Measurements from ENCODE around the gene TLE4.

TLE4 gene

DNA sequence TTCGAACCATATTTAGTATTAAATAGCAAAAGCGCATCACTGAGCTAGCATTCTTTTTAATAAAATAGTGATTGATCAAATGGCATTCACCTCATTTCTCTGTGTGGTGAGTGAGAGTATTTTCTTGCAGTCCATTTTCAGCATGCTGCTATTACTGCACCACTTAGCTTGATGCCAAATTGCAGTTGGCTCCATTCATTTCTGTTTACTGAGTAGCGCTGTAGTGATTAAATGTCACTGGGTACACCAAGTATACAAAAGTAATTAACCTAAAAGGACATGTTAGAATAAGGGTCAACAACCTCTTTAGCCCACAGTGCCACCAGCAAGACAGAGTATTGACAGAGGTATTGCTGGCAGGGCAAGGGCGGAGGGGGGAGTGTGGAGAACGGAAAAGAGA is 122.0 kb downstream of the TLE4 start:
- no peak for DNase-seq

- DNase-seq: no peak
These were observed 122.4 kb downstream of the TLE4 start for GRCh38 chr9:79694208-79694607.

DNA sequence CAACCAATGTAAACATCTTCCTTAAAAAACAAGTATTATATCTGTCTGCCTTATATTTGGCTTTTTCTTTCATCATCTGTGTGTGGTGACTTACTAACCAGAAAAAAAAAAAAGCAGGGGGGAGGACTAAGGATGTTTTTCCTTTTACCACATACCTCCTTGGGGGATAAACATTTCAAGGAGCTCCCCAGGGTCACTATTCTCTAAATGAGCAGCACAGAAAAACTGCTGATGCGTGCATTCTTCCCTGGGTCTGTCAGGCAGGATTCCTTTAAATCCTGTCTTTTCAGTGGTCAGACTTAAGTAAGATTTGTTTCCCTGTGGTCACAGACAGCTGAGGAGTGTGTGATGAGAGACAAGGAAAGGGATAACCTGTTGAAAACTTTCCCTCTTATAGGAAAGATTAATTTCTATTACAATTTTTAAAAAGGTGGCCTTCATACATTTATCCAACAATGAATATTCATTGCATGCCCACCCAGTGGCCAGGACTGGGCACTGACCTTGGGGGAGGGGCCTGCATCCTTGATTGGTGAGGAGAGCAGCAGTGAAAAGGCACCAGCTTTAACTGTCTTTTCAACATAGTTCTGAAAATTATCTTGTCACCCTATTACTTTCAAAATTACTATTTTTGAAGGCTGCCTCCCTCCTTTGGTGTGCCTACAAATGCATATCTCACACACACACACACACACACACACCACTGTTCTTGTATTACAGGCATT is 123.1 kb downstream of the TLE4 start:
- no peak for DNase-seq

DNA sequence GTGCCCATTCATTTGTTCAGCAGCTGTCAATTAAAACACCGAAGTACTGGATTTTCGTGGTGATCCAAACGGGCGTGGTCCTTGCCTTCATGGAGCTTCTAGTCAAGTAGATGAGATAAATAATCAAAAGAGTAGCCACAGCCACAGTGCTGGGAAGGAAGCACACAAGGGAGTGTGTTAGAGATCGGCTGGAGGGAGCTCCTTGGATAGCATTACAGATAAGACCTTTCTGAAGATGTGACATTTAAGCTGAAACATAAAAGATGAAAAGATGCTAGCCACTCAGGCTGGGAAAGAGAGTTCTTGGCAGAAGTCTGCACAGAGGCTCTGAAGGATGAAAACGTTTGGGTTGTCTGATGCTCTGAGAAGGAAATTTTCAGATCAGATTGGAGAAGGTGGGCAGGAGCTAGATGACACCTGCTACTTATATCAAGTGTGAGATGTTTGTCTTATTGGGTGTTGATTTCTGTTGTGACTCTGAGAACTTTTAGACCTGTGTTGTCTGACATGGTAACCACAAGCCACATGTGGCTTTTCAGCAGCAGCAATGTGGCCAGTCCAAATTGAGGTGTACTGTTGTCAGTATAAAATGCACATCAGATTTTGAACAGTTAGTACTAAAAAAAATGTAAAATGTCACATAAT is 123.9 kb downstream of the TLE4 start:
- no peak for DNase-seq

- DNase-seq: peak; percentile 18 to 72 (median 65)
These were observed 127.2 kb downstream of the TLE4 start for GRCh38 chr9:79698967-79699366.

GRCh38 chr9:79699479-79699878 is 127.7 kb downstream of the TLE4 start:
- DNase-seq: no peak

- DNase-seq: no peak
These were observed 129.0 kb downstream of the TLE4 start for GRCh38 chr9:79700607-79701360.

DNA sequence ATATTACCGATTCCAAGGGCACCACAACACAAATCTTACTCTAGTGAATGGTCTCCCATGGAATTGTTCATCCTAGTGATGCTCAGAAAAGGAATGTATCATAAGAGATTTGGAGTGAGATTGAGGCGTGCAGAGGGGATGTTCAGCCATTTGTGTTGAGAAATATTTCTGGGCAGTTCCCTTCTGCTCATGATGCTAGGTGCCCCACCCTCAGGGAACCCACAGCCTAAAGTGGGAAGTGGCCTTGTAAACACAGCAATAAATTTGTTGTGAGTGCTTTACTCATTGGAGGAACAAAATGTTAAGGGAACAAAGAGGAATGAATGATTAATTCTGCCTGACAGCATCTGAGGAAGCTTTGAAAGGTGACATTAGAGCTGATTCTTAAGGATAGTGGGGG is 129.9 kb downstream of the TLE4 start:
- peak; percentile 85 to 94 (median 93) for DNase-seq

GRCh38 chr9:79705704-79706103 is 133.9 kb downstream of the TLE4 start:
- DNase-seq: no peak

GRCh38 chr9:79706512-79706911 is 134.7 kb downstream of the TLE4 start:
- DNase-seq: no peak

GRCh38 chr9:79707589-79707988 is 135.8 kb downstream of the TLE4 start:
- DNase-seq: no peak

DNA sequence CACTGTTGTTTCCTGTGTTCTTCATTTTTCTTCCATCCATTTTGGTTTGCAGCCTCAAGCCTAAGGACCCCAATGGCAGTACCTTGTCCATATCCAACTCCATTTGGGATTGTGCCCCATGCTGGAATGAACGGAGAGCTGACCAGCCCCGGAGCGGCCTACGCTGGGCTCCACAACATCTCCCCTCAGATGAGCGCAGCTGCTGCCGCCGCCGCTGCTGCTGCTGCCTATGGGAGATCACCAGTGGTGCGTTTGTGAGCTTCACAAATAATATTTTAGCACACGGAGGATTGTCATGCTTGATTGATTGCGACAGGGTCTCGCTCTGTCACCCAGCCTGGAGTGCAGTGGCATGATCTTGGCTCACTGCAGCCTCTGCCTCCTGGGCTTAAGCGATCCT is 136.8 kb downstream of the TLE4 start:
- DNase-seq: no peak

DNA sequence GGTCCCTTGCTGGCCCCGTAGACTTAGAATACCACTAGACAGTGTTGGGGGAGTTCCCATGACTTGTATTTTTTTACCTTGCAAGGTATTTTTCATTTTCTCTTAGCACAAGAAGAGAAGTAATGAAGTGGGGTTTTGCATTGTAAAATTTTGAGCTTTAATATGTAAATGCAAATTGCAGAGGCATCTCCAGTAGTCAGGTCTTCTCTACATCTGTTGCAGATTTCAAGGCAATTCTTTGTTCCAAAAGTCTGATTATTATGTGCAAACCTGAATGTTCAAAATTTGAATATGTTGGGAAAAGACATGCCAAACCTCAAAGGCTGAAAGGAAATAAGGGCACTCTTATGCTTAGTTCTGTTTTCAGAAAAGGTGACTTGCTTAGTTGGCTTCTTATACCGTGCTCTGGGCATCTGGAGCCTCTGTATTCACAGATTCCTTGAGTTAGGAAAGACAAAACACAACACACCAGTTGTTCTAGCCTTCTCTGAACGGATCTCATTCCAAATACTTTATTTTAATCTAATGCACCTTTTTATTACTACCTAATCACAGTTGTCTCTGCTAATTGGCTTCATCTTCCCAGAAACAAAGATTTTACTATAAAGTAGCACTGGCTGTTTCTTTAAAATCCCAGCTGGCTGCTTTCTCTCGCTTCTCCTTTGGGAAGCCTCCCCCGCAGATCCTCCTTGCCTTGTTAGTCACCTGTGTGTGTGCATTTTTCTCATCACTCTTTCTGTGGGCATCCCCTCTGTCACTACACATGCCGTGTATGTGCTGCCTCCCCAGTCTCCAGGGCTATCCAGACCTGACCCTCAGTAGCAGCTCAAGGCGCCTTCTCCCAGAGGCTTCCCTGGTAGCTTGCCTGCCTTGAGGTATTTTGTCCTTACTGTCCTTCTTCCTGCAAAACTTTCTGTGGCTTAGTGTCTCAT is 138.2 kb downstream of the TLE4 start:
- no peak for DNase-seq

GRCh38 chr9:79711874-79712273 is 140.1 kb downstream of the TLE4 start:
- DNase-seq: no peak

- DNase-seq: no peak
These were observed 147.3 kb downstream of the TLE4 start for GRCh38 chr9:79719021-79719420.

GRCh38 chr9:79719989-79720388 is 148.2 kb downstream of the TLE4 start:
- no peak for DNase-seq

DNA sequence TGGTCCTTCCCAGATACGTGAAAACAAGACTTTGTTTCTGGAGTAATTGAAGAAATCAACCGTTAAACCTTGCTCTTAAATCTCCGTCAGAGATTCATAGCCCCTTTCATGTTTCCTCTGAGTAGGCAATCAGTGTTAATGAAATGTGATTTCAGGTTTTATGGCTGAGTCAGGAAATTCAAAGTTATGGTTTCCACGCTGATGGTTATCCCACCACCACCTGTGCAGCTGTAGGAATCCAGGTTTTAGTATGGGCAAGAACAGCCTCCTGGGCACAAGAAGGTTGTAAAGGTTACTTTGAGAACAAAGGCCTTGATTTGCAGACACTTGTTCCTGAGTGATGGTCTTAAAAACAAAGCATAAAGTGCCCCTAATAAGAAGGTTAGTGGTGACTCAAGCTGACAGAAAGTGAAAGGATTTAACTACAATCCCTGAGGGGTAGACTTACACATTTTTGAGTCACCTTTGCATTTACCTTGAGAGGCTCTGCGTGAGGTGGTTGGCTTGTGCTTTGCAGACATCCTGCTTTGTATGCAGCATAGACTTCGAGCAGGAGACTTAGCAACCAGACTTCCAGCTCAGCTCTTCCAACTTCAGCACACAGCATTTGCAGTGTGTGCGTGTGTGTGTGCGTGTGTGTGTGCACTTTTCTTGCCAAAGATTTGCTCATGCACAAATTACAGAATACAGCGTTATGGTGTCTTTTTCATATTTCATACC is 159.6 kb downstream of the TLE4 start:
- no peak for DNase-seq

GRCh38 chr9:79735023-79735779 is 163.4 kb downstream of the TLE4 start:
- no peak for DNase-seq

DNA sequence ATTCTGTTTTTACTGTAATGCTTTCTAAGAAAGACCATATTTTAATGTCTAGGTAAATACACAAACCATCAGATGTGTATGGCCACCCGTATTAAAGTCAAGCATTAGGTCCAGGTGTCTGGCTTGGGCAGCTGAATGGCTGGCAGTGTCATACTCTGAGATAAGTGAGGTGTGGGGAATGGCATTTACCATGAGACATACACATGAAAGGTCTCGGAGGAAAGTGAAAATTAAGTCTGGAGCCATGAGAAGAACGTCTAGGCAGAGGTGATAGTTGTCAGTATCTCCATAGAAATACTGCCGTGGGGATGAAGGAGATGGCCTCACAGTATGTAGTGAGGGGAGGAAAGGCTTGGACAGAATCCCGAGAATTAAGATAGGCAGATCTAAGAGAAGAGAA is 164.3 kb downstream of the TLE4 start:
- DNase-seq: no peak

DNA sequence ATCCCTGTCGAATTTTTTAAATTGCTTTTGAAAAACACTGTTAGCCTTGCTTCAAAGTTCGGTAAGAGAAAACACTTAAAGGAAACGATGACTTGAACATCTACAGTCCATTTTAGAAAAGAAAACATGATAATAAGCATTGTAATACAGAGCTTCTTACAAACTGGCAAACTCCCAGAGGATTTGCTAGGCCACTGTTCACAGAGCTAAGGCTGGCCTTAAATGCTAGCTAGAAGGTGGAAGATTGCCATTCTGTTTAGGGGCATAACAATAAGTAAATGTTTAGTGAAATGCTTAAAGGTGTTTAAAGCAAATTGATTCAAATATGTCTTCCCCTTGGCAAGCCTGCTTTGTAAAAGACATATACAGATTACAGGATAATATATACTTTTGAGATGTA is 169.6 kb downstream of the TLE4 start:
- DNase-seq: no peak

DNA sequence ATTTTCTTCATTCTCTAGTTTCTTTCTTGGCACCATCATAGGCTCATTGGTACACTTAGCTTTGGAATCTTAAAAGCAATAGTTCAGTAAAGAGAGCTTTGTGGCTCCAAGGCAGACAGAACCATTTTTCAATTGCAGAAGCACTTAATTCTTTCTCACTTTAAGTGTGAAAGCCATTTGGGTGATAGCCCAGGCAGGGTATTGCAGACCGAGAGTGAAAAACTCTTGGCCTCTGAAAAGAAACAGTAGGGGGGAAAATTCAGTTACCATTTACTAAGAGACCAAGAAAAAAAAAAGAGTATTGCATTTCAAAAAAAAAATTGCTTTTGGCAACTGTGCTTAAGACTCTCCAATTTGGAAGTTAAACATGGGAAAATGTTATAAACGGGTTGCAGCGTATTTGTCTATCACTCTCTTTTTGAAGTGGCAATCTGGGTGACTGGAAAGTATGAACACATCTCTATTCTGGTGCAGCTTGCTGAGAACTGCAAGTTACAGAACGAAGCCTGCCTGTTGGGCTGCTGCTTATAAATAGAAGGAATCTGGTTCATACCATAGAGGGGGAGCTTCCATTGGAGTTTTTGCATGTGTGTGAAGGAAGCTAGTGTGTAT is 170.5 kb downstream of the TLE4 start:
- no peak for DNase-seq
